22Rv1 (cell line): Measurements from ENCODE around the gene CUX1.

Experiments
- H3K27ac ChIP-seq: fragments of 450-650 bp; 2 replicates; pipeline ENCODE4 v1.5.1; 2017
- ZFX ChIP-seq: fragments of 450-650 bp; IDR thresholded peaks from 2 replicates; pipeline ENCODE4 v1.6.1; 2017; ENCODE audit warnings: antibody characterized with exemption, borderline replicate concordance
- TF ChIP-seq, protein P1 (sequence below): fragments of 450-650 bp; IDR thresholded peaks from 2 replicates; pipeline ENCODE4 v1.5.1; 2017; ENCODE audit warnings: mild to moderate bottlenecking

CUX1 gene

DNA sequence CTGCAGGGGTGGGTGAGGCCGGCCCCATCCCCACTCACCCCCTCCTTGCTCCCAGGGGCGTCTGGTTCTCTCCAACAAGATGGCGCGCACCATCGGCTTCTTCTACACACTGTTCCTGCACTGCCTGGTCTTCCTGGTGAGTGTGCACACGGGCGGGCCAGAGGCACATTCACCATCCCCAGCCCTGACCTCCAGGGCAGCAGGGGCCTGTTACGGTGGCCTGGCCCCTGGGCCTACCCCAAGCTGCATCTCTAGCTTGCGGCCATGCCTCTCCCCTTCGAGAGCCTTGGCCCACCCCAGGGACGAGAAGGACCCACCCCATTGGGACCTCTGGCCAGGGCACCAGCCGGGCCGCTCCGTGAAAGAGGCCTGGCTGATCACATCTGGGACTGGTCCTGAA is 464.4 kb downstream of the CUX1 start:
- TF ChIP-seq, protein P1, sequence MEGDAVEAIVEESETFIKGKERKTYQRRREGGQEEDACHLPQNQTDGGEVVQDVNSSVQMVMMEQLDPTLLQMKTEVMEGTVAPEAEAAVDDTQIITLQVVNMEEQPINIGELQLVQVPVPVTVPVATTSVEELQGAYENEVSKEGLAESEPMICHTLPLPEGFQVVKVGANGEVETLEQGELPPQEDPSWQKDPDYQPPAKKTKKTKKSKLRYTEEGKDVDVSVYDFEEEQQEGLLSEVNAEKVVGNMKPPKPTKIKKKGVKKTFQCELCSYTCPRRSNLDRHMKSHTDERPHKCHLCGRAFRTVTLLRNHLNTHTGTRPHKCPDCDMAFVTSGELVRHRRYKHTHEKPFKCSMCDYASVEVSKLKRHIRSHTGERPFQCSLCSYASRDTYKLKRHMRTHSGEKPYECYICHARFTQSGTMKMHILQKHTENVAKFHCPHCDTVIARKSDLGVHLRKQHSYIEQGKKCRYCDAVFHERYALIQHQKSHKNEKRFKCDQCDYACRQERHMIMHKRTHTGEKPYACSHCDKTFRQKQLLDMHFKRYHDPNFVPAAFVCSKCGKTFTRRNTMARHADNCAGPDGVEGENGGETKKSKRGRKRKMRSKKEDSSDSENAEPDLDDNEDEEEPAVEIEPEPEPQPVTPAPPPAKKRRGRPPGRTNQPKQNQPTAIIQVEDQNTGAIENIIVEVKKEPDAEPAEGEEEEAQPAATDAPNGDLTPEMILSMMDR: no peak
- TF ChIP-seq ZFX: no peak
- H3K27ac ChIP-seq: no peak overlapping the region

DNA sequence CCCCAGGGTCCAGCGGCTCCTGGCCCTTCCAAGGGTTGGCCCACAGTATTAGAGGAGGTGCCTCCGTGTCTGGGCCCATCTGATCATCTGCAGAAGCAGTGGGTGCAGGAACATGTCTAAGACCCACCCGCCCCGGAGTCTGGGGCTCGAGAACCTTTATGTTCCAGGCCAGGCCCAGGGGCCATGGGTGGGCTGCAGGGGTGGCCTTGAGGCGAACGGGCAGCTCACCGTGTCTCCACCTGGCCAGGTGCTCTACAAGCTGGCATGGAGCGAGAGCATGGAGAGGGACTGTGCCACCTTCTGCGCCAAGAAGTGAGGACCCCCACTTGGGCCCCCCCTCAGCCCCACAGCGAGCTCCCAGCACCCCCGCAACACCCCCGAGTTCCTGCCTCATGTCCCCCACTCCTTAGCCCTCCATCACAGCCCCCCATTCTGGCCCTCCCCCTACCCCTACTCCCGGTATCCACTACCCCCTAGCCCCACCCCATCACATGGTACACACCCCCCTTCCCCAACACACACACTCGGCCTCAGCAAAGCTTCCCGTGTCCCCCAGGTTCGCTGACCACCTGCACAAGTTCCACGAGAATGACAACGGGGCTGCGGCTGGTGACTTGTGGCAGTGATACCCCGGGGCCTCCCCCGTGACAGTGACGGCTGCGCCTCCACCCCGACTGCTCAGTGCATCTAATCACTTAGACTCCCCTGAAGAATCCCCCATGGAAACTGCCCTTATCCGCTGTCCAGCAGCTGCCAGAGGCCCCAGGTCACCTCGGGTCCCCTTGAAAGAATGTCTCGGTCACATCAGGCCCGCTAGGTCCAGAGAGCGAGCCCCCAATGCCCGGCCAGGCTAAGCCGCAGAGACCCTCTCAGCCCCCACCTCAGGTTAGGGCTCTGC is 465.3 kb downstream of the CUX1 start:
- H3K27ac ChIP-seq: no peak overlapping the region
- TF ChIP-seq, protein P1: no peak
- no peak for TF ChIP-seq ZFX

DNA sequence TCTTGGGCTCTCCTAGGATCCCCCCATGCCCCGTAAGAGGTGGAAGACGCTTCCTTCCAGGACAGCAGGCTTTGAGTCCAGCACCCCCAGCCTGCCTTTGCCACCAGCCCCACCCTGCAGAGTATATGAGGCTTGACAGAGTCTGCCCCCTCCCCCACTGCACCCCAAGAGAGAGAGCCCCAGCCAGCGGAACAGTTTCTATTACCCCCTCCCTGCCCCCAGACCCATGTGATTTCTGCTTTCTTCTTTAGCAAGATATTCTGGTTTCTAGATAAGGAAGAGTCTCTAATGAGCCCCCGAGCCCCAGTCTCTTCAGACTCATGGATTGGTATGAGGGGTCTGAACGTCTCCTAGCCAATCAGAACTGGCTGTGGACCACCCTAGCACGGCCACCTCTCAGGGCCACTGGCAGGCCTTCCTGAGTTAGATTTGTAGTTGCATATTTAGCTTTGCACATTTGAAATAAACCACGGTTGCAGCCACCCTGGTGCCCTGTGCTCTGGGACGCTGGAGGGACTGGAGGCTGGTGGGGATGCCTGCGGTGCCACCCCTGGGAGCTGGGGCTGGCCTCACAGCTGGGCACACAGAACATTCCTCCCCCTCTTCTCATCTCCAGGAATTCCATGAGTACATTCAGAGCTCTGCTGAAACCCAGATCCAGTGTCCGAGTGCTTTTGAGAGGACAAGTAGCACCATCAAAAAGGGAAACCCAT is 466.2 kb downstream of the CUX1 start:
- no peak overlapping the region for H3K27ac ChIP-seq
- TF ChIP-seq, protein P1: no peak
- TF ChIP-seq ZFX: no peak

DNA sequence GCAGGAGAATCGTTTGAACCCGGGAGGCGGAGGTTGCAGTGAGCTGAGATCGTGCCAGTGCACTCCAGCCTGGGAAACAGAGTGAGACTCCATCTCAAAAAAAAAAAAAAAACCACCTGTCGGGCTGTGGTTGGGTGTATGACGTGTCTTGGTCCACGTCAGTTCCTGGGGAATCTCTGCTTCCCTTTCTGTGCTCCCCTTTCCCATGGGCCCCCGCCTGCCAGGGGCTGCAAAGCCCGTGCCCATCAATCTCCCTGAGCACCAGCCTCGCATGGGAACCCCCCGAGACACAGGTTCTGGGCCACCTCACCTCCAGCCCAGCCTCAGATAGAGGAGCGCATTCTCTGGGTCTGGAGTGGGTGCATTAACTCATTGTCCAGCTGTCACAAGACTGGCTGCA is 467.0 kb downstream of the CUX1 start:
- H3K27ac ChIP-seq: no peak overlapping the region
- no peak for TF ChIP-seq ZFX
- TF ChIP-seq, protein P1: no peak

DNA sequence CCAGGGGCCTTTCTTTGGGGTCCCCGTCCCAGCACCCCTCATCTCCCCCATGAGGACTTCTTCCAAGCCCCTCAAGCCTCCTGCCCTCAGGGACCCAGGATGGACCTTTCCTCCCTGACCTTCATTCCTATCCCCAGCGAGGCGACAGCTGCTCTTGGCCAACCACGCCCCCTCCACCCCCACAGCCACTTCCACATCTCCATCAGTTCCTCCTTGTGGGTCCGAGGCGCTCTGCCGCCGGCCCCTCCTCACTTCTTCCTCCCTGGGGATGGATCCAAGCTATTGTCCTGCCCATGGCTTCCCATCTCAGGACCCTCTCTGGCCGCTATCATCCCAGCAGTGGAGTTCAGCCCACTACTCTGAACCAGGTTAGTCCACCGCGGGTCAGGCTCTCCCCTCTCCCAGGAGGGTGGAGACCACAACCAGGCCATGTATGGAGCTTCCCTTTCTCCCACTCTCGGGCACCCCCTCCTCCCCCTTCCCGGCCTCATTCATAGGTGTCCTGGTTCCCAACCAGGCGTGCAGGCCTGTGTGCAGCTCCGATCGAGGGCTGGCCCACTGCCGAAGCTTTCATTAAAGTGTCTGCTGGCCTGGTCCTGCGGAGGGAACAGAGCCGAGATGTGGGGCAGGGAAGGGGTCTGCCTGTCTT is 467.6 kb downstream of the CUX1 start:
- H3K27ac ChIP-seq: no peak overlapping the region
- no peak for TF ChIP-seq ZFX

DNA sequence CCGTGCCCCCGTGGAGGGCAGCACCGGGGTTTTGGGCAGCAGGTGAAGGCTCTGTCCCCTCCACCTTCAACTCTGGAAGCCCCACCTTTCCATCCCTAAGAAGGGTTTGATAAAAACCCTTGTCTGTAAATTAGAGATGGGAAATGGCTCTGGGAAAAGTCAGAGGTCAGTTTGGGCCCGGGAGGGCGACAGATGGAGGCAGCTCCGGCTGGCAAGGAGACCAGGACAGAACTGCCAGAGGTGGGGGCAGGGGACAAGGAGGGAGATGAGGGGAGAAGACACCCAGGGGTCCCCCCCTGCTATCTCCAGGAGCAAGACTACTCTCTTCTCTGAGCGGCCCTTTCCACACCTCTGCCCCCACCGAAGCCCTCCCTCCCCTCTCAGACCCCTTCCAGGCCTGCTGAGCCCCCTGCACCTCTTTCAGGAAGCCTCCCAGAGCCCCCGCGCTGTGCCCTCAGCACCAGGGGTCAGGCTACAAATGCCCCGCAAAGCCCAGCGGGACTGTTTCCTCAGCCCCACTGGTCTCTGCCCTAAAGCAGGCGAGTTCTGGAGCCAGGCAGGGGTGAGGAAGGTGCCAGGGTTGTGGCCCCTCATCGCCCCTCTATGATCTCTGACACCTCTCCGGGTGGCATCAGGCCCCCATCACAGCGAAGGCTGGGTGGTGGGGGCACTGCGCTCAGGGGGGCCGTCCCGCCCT is 468.3 kb downstream of the CUX1 start:
- TF ChIP-seq ZFX: no peak
- TF ChIP-seq, protein P1: no peak
- H3K27ac ChIP-seq: peak overlapping the region; percentile 64
